Calu3 (cell line): ENCODE data around the gene HADHB. TPM values are rescaled to one million over a fixed set of nuclear protein-coding genes. Genes with fewer than 3 reads are reported as not detected.

Source experiments
- BruUV-seq: library from RNA; stranded (reverse); fragments of 400-500 nt; replicated peaks from 2 replicates; lab custom pipeline; 2021; lab: Mats Ljungman, UMichigan
- CTCF ChIA-PET: fragments of 300-600 bp; sonication (Branson Sonifier 250); formaldehyde crosslinking; loops from one replicate; lab custom pipeline; 2022; ENCODE audit warnings: antibody characterized with exemption; lab: Charles Lee
- DNase-seq: peaks from one replicate; pipeline ENCODE4 v3.0.0; 2022
- H3K27ac Mint-ChIP-seq: one replicate; pipeline ENCODE4 v1.8.0; 2022; ENCODE audit warnings: mixed read lengths; ENCODE audit not compliant: unreplicated experiment
- H3K27me3 Mint-ChIP-seq: one replicate; pipeline ENCODE4 v1.8.0; 2022; ENCODE audit warnings: mixed read lengths; ENCODE audit not compliant: unreplicated experiment
- H3K36me3 Mint-ChIP-seq: one replicate; pipeline ENCODE4 v1.8.0; 2022; ENCODE audit warnings: mild to moderate bottlenecking, moderate library complexity, mixed read lengths; ENCODE audit not compliant: insufficient read depth, unreplicated experiment
- H3K4me1 Mint-ChIP-seq: one replicate; pipeline ENCODE4 v1.8.0; 2022; ENCODE audit warnings: mild to moderate bottlenecking, low read depth, mixed read lengths; ENCODE audit not compliant: unreplicated experiment
- H3K4me3 Mint-ChIP-seq: one replicate; pipeline ENCODE4 v1.8.0; 2022; ENCODE audit warnings: mild to moderate bottlenecking, low read depth, moderate library complexity, mixed read lengths; ENCODE audit not compliant: unreplicated experiment
- H3K9me3 Mint-ChIP-seq: one replicate; pipeline ENCODE4 v1.8.0; 2022; ENCODE audit warnings: low read depth, mixed read lengths; ENCODE audit not compliant: unreplicated experiment
- CTCF ChIP-seq: fragments of 200-600 bp; IDR thresholded peaks from one replicate; pipeline ENCODE4 v1.8.0; 2022; ENCODE audit warnings: antibody characterized with exemption; ENCODE audit not compliant: unreplicated experiment
- intact Hi-C: fragments of 100-400 bp; cut with micrococcal nuclease; formaldehyde crosslinking; loops from one replicate; pipeline ENCODE4 v1.10.0; 2022; ENCODE audit not compliant: unreplicated experiment
- total RNA-seq: library from RNA; stranded (reverse); gene quantifications from 2 replicates; pipeline ENCODE4 v1.2.3, GENCODE V29; 2022

The HADHB gene
- total RNA-seq, 1 experiment from 2014 or later = 84.4 TPM

GRCh38 chr2:26269571-26270158 is 24.9 kb downstream of the HADHB start:
- H3K36me3 Mint-ChIP-seq = peaks cover 11% of the 10 kb centered on the region
- no peak overlapping the region for H3K4me3 Mint-ChIP-seq
- no peak overlapping the region for H3K27ac Mint-ChIP-seq
- intact Hi-C loops = no loop called here
- BruUV-seq = no TSS peak
- no peaks in the 10 kb centered on the region for H3K9me3 Mint-ChIP-seq
- no peak for TF ChIP-seq CTCF
- CTCF ChIA-PET = no interaction called here
- peaks cover 19% of the 10 kb centered on the region for H3K4me1 Mint-ChIP-seq
- no peaks in the 10 kb centered on the region for H3K27me3 Mint-ChIP-seq
- no peak for DNase-seq

- Mint-ChIP-seq H3K27ac (peak overlapping the region; percentile 7), H3K36me3 (peaks cover 14% of the 10 kb centered on the region), H3K9me3 (no peaks in the 10 kb centered on the region), H3K4me1 (peaks cover 23% of the 10 kb centered on the region), H3K4me3 (no peak overlapping the region), H3K27me3 (no peaks in the 10 kb centered on the region)
- no peak for DNase-seq
- CTCF ChIA-PET = no interaction called here
- intact Hi-C loops = no loop called here
- TF ChIP-seq CTCF = no peak
- BruUV-seq = no TSS peak
These were observed 25.6 kb downstream of the HADHB start for GRCh38 chr2:26270373-26270772.

GRCh38 chr2:26273501-26273900 is 28.8 kb downstream of the HADHB start:
- Mint-ChIP-seq H3K9me3 (no peaks in the 10 kb centered on the region), H3K4me3 (no peak overlapping the region), H3K27ac (peak overlapping the region; percentile 42), H3K36me3 (peaks cover 25% of the 10 kb centered on the region), H3K4me1 (peaks cover 26% of the 10 kb centered on the region), H3K27me3 (no peaks in the 10 kb centered on the region)
- no peak for DNase-seq
- TF ChIP-seq CTCF = no peak
- no TSS peak for BruUV-seq
- intact Hi-C loops = no loop called here
- CTCF ChIA-PET = interaction anchor here (0.7 to 1.0 kb wide), 2 partner anchors 24 to 30 kb away, joined by 3 to 5 read pairs; no protein-coding TSS in a partner anchor

GRCh38 chr2:26274058-26274613 is 29.4 kb downstream of the HADHB start:
- Mint-ChIP-seq H3K36me3 (peaks cover 32% of the 10 kb centered on the region), H3K9me3 (no peaks in the 10 kb centered on the region), H3K27ac (peak overlapping the region; percentile 42), H3K4me1 (peaks cover 26% of the 10 kb centered on the region), H3K27me3 (no peaks in the 10 kb centered on the region), H3K4me3 (no peak overlapping the region)
- intact Hi-C loops = loop anchor here (2.0 kb wide), 1 partner anchor 25 kb away; no protein-coding TSS in a partner anchor
- peak; percentile 72 for DNase-seq
- TF ChIP-seq CTCF = no peak
- BruUV-seq = no TSS peak
- CTCF ChIA-PET = interaction anchor here (0.7 to 1.0 kb wide), 2 partner anchors 23 to 31 kb away, joined by 3 to 5 read pairs; no protein-coding TSS in a partner anchor
